Measurements from ENCODE around the gene ZPBP.
"Not testable (repeated sequence)": the region's sequence is repeated elsewhere in the genome, so short reads cannot be mapped to it uniquely, and the experiment has no call there.

Gene ZPBP

DNA sequence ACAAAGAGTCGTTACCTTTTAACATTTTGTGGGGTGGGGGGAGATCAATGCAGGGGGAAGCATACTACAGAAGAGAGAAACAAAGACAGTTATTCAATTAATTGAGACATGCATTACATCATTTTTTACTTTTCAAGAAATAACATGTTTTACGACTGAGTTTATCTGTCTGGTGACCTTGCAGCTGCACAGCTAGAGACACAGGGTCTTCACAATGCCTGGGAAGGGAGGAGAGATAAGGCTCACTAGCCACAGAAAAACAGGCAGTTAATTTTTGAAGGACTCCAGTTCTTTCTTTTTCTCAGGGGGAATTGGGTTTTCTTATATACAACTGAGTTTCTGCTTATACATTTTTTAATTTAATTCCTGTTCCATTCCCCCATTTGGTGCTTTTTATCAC is 30.1 kb downstream of the ZPBP start:
- ChIA-PET POLR2A (no interaction called here), CTCF (interaction anchor here (1.0 kb wide), 1 partner anchor 10 kb away, joined by 3 read pairs; no protein-coding TSS in a partner anchor)
- DNase-seq (ENCODE audit: extremely low spot score): no peak
- TF ChIP-seq CTCF (IDR thresholded peaks at IDR 0.05; ENCODE audit: control extremely low read depth, extremely low read depth, low read depth, missing control alignments): no peak

DNA sequence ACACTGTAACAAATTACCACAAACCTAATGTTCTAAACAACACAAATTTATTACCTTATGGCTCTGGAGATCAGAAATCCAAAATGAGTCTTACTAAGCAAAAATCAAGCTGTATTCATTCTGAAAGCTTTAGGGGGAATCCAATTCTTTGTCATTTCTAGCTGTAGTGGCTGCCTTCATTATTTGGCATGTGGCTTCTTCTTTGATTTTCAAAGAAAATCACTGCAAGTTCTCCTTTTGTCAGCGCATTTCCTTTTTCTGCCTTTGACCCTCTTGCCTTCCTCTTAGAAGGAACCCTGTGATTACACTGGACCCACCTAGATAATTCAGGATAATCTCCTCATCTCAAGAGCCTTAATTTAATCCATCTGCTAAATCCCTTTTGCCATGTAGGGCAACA is 36.9 kb downstream of the ZPBP start:
- TF ChIP-seq CTCF (IDR thresholded peaks at IDR 0.05; ENCODE audit: control extremely low read depth, extremely low read depth, low read depth, missing control alignments): no peak
- ChIA-PET CTCF (no interaction called here), POLR2A (no interaction called here)
- no peak for DNase-seq (ENCODE audit: extremely low spot score)

DNA sequence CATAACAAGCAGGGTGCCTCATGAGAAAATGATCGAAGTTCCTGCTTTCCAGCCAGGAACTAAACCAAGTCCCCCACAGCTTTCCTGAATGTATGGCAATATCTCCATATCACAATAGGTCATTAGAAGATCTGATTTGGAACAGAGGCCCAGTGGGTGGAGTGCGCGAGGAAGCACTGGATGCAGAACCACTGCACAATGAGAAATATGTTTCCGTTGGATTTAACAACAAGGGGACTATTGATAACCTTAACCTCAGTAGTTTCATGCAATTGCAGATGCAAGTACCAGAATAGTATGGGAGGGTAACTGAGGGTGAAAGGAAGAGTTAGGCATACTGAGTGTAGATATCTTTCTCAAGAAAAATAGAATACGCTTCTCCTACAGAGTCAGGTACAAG is 45.3 kb downstream of the ZPBP start:
- no peak for TF ChIP-seq CTCF (IDR thresholded peaks at IDR 0.05; ENCODE audit: control extremely low read depth, extremely low read depth, low read depth, missing control alignments)
- ChIA-PET POLR2A (no interaction called here), CTCF (no interaction called here)
- DNase-seq (ENCODE audit: extremely low spot score): no peak

DNA sequence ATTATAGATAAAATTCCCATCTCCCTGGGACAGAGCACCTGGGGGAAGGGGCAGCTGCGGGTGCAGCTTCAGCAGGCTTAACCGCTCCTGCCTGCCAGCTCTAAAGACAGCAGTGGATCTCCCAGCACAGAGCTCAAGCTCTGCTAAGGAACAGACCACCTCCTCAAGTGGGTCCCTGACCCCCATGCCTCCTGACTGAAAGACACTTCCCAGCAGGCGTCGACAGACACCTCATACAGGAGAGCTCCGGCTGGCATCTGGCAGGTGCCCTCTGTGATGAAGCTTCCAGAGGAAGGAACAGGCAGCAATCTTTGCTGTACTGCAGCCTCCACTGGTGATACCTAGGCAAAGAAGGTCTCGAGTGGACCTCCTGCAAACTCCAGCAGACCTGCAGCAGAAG is 51.9 kb downstream of the ZPBP start:
- CTCF ChIA-PET; DNase-seq (ENCODE audit: extremely low spot score); POLR2A ChIA-PET: not testable (repeated sequence)

GRCh38 chr7:50037086-50037485 is 56.0 kb downstream of the ZPBP start:
- CTCF ChIA-PET: interaction anchor here (1.3 kb wide), 1 partner anchor 9 kb away, joined by 4 read pairs; no protein-coding TSS in a partner anchor
- POLR2A ChIA-PET: no interaction called here
- TF ChIP-seq CTCF (IDR thresholded peaks at IDR 0.05; ENCODE audit: control extremely low read depth, extremely low read depth, low read depth, missing control alignments): no peak
- DNase-seq (ENCODE audit: extremely low spot score): no peak

GRCh38 chr7:50022991-50023390 is 70.1 kb downstream of the ZPBP start:
- CTCF ChIA-PET: no interaction called here
- TF ChIP-seq CTCF (IDR thresholded peaks at IDR 0.05; ENCODE audit: control extremely low read depth, extremely low read depth, low read depth, missing control alignments): no peak
- POLR2A ChIA-PET: no interaction called here

GRCh38 chr7:50022451-50022850 is 70.6 kb downstream of the ZPBP start:
- DNase-seq (ENCODE audit: extremely low spot score): no peak
- TF ChIP-seq CTCF (IDR thresholded peaks at IDR 0.05; ENCODE audit: control extremely low read depth, extremely low read depth, low read depth, missing control alignments): no peak
- ChIA-PET CTCF (no interaction called here), POLR2A (no interaction called here)

More at GRCh38 chr7:50022991-50023390, 70.1 kb downstream of the ZPBP start:
- DNase-seq (ENCODE audit: extremely low spot score): no peak

Data from GM10248 (cell line).